Nucleus accumbens (tissue), 56 donors: ENCODE measurements around the gene SLC35A2.

Source experiments
- DNase-seq, 56 donors: peaks; one replicate each; lab custom pipeline; 2025; lab: John Stamatoyannopoulos, UW

SLC35A2 gene

DNA sequence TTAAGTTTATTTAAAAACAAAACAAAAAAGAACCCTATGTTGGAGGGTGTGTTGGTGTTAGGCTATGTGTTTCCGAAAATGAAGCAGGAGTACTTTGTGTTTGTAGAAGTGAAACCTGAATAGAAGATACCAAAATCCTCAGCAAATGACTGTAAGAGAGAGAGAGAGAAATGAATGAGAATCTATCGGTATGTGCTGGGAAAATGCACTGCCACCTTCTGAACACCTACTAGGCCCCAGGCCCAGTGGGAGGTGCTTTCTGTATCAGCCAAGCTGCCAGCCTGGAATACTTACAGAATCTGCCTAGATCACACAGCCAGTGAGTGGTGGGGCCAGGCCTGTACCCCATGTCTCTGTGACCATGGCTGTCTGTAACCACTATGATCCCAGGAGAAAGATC is 22.3 kb upstream of the SLC35A2 start:
- DNase-seq: no peak

DNA sequence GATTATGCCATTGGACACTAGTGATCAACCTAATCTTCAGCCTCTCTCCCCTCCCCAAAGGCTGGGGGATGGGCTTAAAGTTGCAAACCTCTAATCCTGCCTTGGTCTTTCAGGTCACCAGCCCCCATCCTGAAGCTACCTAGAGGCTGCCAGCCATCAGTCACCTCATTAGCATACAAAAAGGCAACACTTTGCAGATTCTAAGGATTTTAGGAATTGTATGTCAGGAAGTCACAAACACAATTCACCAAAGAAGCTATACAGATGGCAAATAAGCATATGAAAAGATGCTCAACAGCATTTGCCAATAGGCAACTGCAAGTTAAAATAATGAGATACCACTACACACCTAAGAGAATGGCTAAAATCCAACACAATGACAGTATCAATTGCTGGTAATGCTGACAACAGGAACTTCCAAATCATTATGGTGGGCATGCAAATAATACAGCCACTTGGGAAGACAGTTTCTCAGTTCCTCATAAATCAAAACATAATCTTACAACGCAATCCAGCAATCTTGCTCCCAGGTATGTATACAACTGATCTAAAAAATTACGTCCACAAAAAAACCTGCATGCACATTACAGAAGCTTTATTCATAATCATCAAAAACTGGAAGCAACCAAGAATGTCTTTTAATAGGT is 16.4 kb upstream of the SLC35A2 start:
- no peak for DNase-seq

DNA sequence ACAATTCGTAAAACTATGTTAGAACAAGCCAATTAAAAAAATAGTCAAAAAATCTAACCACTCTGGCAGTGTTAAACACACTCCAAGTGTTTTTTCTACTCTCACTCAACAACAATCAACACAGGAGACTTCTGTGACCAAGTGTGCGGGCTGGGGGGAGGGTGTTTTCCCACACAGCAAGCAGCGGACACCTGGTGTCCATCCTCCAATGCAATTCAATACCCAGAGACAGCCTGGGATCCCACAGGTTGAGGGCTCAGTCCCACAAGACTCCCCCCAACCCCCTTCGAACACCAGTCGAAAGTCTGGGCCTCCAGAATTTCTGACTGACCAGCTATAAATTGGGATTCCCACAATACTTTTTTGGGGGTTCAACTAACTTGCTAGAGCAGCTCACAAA is 15.7 kb upstream of the SLC35A2 start:
- DNase-seq: no peak

DNA sequence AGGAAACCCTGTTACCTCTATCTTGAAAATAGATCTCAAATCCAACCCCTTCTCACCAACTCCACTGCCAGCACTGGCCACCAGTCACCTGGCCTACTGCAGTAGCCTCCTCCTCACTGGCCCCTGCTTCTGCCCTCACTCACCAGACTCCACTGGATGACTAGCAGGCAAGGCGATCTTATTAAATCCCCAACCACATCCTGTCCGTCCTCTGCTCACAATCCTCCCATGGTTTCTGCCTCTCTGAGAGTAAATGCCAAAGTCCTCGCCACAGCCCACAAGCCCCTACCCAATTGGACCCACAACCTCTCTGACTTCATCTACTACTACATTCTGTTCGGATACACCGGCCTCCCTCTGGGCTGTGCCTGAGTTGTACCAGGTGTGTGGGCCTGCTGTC is 12.8 kb upstream of the SLC35A2 start:
- DNase-seq: no peak

DNA sequence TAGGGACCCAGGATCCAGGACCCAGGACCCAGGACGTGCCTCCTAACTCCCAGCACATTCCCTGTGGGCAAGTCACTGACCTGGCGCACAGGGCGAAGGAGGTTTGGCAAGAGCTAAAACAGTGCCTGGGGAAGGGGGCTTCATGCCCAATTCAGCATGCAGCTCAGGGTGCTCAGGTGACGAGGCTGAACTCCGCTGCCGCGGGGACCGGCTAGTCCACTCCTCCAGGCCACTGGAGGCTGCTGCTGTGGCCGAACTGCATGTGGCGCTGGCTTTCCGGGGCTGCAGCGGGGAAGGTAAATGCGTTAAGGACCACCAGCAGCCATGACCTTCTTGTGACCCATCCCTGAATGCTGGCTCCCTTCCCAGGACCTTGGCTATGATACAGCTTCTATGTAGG is 12.3 kb upstream of the SLC35A2 start:
- DNase-seq: no peak

DNA sequence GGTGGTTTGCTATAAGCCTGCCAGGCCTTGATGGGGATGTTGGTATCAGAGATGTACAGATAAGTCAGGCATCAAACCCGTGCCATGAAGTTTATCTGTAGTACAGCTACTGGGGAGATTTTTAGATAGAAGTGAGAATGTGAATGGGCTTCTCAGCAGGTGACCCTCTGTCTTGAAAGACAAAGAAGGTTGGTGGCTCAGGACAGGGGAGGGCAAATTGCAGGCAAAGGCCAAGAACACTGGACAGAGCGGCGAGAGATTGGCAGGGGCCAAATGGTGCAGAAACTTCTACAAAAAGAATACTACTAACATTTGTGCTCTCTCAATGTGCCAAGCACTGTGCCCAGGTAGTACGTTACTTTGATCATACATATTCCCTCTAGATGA is 9.3 kb upstream of the SLC35A2 start:
- DNase-seq: no peak

DNA sequence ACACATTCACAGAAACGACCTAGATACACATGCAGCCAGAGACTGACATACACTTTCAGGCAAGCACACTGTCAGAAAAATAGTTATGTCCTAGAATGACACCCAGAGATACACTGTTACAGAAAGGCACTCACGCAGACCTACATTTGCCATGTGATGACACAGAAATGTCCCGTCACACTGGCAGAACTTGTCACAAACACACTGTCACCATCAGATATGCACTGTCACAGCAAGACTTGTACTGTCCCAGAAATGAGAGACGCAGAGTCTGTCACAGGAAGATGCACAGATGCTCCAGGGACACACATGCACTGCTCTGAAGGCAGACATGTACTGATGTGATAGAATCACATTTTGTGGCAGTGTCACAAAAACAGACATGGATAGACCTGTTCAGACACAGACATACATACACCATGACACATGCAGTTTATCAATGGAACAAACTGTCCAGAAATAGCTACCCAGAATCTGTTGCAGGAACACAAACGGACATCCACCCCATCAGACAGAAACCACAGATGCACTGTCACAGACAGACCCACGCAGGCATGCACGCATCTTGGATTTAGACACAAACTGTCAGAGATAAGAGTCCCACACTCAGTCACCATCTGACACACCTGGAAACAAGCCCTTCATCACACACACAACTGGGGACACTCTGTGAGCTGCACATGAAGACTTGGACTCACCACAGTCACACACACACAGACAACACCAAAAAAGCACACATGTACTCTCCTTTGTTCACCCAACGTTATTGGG is 8.7 kb upstream of the SLC35A2 start:
- DNase-seq: no peak

DNA sequence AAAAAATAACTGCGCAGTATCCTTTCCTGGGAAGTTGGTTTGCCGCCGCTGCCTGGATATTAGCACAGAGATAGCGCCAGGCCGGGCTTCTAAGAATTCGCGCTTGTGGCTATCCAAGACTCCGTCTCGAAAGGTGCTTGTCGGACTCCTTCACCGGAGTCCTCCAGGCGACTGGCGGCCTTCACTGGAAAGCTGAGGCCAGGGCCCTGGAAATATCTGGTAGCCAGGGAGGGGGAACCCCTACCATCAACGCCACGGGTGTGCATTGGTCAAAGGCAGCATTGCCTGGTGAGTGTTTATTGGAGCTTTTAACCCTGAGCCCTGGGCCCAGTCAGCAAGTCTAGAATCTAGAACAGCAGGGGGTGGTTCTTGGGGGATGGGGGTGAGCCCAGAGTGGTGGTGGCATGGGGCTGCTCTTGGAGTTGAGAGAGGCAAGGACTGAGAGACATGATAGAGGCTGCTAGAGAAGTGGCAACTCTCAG is 8.0 kb upstream of the SLC35A2 start:
- DNase-seq: peak in 5 of 56 donors; percentile 1 to 43 (median 33)

DNA sequence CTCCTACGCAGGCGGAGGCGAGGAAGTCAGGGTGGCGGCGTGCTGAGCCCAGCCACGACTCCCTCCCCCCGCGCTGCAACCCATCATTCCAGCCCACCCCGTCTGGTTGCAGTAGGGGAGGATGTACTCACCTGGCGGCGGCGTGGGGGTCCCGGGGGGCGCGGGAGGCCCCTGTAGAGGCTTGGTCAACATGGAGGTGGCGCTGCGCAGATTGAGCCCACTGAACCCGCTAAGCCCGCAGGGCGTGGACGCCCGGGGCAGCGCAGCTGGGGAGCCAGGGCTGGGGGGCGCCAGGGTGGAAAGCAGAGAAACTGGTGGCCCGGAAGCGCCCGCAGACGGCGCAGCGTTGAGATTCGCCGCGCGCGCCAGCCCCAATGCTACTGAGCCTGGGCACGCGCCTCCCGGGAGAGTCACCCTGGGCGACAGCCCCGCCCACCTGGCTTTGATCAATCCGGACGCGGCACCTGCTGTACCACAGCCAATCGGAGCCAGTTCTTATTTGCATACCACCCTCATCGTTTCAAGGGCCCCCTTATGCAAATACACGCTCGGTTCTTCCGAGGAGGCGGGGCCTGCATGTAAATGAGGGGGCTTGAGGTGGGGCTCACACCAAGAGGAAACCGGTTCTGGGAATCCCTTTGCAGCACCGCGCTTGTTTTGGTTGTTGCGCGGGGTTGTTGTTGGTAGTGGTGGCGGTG is 7.3 kb upstream of the SLC35A2 start, which contains the start of gene PIM2:
PIM2 (minus strand) TSS at position 382 of the 698 bp plus-strand sequence; CDS start at position 192, 190 bp downstream.
- peak in 55 of 56 donors; percentile 3 to 90 (median 66) for DNase-seq

DNA sequence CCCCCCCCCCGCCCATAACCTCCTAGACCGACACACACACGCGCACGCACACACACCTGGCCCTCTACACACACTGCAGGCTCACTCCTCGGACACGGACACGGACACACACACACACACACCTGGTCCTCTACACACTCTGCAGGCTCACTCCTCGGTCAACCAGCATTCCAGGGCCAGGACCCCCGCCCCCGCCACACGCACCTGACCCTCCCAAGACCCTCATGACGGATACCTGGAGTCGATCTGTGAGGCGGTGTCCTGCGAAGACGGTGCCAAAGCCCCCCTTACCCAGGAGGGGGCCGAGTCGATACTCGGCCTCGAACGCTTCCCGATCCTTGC is 6.8 kb upstream of the SLC35A2 start:
- peak in 2 of 56 donors; percentile 2 to 14 for DNase-seq

DNA sequence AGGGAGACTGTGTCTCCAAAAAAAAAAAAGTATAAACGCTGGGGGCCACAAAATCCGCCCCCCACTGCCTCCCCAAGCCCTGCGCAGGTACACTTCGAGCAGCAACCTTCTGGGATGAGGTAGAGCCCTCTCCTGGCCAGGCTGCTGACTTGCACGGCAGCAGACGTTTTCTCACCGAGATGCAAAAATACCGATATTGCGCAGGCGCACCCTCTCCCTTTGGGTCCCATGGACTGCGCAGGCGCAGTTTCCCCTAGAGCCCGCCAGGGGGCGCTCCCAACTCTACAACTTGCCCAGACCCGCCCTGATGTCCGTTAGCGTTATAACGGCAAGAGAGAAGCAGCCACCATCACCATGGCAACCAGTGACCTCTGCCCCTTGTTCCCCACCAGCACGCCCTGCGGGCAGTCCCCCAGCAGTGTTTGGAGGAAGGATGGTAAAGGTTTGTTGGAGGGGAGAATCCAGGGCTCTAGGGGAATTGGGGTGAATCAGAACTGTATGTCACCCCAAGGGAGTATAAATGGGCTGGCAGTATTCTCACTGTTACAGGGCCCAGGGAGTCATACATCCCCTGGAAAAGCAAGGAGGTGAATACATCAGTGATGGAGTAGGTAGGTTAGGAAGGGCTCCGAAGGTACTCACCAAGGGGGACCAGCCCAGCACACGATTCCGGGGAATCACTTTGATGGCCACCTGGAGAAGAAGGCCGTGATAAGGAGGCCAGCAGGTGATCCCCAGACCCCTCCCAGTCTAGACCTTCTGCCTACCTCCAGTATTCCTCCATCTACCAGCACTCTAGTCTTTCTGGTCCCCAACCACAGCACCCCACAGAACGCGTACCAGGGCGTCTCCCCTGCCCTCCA is 5.9 kb upstream of the SLC35A2 start:
- peak; percentile 17 to 89 (median 72) for DNase-seq

DNA sequence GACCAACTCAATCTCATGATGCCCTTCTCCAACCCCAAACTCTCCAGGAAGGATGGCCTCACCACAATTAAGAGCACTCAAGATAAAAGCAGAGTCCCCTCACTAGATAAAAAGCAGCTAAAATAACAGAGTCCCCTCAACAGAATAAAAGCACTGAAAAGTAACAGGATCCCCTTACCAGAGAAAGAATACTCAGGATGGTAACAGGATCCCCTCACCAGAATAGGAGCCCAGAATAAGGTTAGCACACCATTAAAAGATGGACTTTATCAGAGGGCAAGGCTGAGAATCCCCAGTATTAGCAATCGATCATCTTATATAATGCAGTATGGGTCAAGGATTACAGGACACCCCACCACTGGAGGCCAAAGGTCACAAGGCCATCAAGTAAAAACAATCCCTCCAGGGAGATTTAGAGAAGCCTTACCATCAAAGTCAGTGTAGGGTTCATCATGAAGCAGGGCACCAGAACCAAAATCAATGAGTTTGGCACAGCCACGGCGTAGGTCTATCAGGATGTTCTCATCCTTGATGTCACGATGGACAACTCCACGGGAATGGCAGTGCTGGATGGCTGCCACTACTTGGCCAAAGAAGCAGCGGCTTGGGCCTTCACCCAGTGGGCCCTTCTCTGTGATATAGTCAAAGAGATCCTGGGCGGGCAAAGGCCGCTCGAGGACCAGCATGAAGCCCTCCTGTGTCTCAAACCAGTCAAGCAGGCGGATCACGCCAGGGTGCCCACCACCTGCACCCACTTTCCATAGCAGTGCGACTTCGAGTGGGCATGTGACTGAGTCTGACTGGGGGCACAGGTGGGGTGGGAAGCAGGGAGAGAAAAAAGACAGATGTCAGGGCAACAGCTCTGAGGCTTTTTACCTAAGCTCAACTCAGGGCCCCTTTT is 3.4 kb upstream of the SLC35A2 start:
- no peak for DNase-seq

DNA sequence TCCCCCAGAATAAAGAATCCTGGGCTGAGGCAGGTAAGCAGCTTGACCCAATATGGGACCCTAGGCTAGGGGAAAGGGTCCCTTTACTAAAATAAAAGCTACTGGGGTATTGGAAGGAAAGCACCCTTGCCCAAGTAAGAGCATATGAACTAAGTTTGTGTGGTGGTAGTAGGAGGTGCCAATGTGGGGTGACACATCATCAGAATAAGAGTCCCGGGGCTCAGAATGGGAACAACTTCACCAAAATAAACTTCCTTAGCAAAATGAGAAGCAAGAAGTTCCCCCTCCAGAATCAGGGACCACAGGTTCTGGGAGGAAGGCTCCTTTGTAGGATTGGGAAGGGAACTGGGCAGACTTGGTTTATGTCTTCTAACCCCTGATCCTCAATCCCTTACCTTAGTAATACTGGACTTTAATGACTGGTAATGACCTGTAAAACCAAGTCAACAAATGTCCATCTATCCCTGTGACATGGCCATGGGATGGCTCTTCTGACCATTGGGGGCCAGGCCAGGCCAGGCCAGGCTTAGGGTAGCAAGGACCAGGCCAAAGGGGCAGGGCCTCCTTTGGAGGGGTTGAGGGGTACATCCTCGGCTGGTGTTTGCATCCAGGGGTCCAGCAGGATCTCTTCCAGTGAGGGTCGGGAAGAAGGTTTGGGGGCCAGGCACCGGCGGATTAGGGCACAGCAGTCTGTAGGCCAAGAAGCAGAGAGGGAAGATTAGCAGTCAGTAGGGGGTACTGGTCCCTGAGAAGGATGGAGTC is 2.3 kb upstream of the SLC35A2 start:
- DNase-seq: no peak

DNA sequence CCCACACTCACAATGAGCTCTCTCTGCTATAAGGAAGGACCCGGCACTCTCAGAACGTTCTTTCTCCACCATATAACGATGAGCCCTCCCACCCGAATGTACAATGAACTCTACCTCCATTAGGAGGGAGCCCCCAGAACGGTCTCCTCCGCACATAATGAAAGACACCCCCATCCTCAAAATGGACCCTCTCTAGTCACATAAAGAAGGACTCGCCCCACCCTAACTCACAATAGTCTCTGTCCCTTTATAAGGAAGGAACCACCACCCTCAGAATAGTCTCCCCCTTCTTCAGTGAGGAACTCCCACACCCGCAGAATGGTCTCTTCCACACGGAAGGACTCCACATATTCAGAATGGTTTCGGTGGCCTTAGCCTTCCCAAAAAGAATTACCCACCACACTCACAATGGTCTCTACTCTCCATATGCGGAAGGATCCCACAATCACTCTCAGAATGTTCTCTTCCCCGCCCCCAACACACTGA is 477 bp downstream of the SLC35A2 start:
- DNase-seq: no peak

DNA sequence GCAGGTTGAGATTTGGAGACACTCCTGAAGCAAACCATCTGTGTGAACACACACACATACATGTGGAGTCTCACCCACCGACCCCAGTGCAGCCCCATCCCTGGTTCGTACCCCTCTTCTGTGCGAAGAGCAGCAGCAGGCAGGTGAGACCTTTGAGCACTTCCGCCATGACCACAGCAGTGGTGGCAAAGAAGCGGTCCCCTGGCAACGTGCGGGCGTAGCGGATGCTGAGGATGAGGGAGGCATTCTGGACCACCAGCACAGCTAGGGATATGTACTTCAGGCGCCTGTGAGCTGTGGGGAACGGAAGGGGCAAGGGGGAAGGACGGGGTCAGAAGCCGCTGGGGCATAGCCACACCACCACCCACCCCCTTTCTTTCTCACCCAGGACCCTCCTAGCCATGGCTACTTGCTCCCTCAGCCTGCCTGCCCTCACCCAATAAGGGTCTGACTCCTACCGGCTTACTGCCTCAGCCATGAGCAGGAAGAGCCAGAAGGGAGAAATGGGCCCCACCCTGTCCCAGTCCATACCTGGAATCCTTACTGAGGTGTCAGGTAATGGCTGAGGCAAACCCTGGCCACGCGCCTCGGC is 1.6 kb downstream of the SLC35A2 start:
- no peak for DNase-seq

DNA sequence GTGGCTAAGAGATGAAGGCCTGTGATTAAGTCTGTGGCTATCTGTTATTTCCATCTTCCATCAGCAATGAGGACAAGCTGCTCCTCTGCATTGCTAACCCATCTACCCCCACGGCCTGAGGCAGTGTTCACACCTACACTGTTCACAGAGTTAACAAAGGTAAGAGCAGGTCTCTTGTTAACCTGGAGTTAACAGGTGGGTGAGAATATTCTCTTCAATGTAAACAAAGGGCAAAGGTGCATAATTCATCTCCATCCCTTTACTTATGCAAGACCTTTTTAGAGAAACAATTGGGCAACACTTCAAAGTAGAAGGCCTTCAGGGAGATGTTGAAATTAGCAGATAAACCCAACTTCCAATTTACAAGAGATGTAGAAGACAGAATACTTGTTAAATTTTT is 2.8 kb downstream of the SLC35A2 start:
- DNase-seq: no peak

DNA sequence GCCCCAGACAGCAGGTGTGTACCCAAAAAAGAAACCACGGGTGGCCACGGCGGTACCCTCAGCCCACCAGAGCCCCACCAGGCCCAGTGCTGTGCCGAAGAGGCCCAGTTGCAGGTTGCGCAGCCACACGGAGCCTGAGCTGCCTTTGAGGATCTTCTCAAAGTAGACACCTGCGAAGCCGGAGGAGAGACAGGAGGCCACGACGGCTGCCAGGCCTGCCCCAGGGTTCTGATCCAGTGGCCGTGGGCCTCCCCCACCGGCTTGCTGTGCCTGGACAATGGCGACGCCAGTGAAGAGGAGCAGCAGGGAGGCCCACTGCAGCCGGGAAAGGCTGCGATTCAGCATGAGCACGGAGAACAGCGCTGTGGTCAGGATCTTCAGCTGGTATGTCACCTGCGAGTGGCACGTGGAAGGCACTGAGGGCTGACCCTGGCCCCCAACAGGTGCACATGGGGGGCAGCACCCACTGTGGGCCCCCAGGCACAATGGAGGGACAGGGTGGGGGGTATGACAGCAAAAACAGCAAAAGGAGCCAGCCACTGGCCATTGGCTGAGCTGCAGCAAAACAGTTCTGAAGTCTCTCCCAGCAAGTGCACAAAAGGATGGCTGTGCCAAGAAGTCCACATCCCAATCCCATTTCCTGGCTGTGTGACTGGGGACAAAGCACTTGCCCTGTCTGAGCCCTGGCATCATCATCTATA is 6.2 kb downstream of the SLC35A2 start:
- no peak for DNase-seq

DNA sequence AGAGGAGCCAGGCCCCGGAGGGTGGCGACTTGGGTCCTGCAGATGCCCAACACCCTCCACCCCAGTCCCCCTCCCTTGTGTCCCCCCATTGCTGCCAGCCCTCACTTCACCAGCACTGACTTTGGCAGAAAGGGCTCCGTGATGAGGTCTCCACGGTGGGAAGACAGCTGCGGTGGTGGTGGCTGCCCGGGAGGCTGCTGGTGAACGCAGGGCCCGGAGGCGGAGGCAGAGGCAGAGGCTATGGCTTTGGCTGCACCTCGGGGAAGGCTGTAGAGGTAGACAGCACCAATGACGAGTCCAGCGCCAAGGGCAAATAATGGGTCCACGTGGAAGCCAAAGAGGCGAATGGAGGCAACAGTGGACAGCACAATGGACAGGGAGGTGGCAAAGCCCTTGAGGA is 6.8 kb downstream of the SLC35A2 start:
- DNase-seq: no peak
